GM18907 (cell line): ENCODE measurements around the gene ANKS1B.
"Not testable (repeated sequence)": the region's sequence is repeated elsewhere in the genome, so short reads cannot be mapped to it uniquely, and the experiment has no call there.

Experiments used
- ATAC-seq: cut with Tn5 transposase; IDR thresholded peaks from one replicate; pipeline ENCODE4 v1.9.1; 2021; ENCODE audit warnings: mild to moderate bottlenecking, moderate library complexity; ENCODE audit not compliant: unreplicated experiment

Gene ANKS1B

GRCh38 chr12:99767809-99768208 lies 216.9 kb downstream of the ANKS1B start:
- no peak for ATAC-seq

- ATAC-seq = no peak
Observed at GRCh38 chr12:99766408-99766807, 218.3 kb downstream of the ANKS1B start.

GRCh38 chr12:99765469-99766114 lies 219.1 kb downstream of the ANKS1B start:
- ATAC-seq = no peak

GRCh38 chr12:99759444-99759843 lies 225.3 kb downstream of the ANKS1B start:
- ATAC-seq = no peak

- no peak for ATAC-seq
Observed at GRCh38 chr12:99758997-99759396, 225.7 kb downstream of the ANKS1B start.

- ATAC-seq = no peak
Observed at GRCh38 chr12:99752740-99753139, 232.0 kb downstream of the ANKS1B start.

GRCh38 chr12:99746538-99746937 lies 238.2 kb downstream of the ANKS1B start:
- no peak for ATAC-seq

GRCh38 chr12:99745895-99746294 lies 238.8 kb downstream of the ANKS1B start:
- ATAC-seq = no peak

- ATAC-seq = no peak
Observed at GRCh38 chr12:99745121-99745520, 239.6 kb downstream of the ANKS1B start.

- ATAC-seq = no peak
Observed at GRCh38 chr12:99736760-99737269, 247.9 kb downstream of the ANKS1B start.

GRCh38 chr12:99732131-99732530 lies 252.6 kb downstream of the ANKS1B start:
- ATAC-seq = no peak

GRCh38 chr12:99722690-99723486 lies 261.8 kb downstream of the ANKS1B start:
- no peak for ATAC-seq

GRCh38 chr12:99721715-99722275 lies 262.9 kb downstream of the ANKS1B start:
- ATAC-seq = no peak

GRCh38 chr12:99720083-99720465 lies 264.7 kb downstream of the ANKS1B start:
- not testable (repeated sequence) for ATAC-seq

- not testable (repeated sequence) for ATAC-seq
Observed at GRCh38 chr12:99719411-99720082, 265.2 kb downstream of the ANKS1B start.

- not testable (repeated sequence) for ATAC-seq
Observed at GRCh38 chr12:99715841-99716510, 268.8 kb downstream of the ANKS1B start.

- ATAC-seq = not testable (repeated sequence)
Observed at GRCh38 chr12:99714921-99715320, 269.8 kb downstream of the ANKS1B start.

GRCh38 chr12:99713946-99714520 lies 270.7 kb downstream of the ANKS1B start:
- no peak for ATAC-seq

- ATAC-seq = no peak
Observed at GRCh38 chr12:99712281-99712680, 272.5 kb downstream of the ANKS1B start.

GRCh38 chr12:99711246-99711645 lies 273.5 kb downstream of the ANKS1B start:
- no peak for ATAC-seq
